ENCODE measurements around the gene SPC24. TPM values are rescaled to one million over a fixed set of nuclear protein-coding genes. Genes with fewer than 3 reads are reported as not detected.

The SPC24 gene
- total RNA-seq, 3 donors from 2014 or later, result 0.66 to 4.8 (median 2.3) TPM

DNA sequence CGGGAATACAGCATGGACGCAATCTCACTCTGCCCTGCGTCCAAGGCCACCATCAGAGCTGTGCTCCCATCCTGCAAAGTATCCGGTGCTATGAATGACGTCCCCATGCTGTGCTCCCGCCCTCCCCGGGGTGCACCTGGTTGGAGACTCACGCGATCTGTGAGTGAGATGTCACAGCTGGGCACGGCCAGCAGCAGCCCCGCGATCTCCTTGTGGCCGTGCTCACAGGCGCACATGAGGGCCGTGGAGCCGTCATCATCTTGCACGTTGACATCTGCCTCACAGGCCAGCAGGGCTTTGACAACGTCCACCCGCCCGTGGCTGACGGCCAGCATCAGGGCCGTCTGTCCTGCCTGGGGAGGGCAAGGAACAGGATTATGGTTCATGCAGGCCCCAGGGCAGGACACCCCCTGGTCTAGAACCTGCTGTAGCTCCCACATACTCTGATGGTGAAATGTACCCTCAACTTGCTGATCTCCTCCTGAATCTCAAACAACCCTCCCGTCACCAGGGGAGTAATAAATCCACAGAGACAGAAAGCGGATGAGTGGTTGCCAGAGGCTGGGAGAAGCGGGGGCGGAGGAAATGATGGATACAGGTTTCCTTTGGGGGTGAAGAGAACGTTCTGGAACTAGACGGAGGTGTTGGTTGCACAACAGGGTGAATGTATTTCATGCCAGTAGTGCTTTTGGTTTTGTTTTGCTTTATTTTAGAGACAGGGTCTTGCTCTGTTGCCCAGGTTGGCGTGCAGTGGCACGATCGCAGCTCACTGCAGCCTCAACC is 14.5 kb upstream of the SPC24 start:
- TF ChIP-seq POLR2A (IDR thresholded peaks at IDR 0.05) (no peak), POLR2AphosphoS5 (IDR thresholded peaks at IDR 0.05) (no peak)
- TF ChIP-seq, protein P1, sequence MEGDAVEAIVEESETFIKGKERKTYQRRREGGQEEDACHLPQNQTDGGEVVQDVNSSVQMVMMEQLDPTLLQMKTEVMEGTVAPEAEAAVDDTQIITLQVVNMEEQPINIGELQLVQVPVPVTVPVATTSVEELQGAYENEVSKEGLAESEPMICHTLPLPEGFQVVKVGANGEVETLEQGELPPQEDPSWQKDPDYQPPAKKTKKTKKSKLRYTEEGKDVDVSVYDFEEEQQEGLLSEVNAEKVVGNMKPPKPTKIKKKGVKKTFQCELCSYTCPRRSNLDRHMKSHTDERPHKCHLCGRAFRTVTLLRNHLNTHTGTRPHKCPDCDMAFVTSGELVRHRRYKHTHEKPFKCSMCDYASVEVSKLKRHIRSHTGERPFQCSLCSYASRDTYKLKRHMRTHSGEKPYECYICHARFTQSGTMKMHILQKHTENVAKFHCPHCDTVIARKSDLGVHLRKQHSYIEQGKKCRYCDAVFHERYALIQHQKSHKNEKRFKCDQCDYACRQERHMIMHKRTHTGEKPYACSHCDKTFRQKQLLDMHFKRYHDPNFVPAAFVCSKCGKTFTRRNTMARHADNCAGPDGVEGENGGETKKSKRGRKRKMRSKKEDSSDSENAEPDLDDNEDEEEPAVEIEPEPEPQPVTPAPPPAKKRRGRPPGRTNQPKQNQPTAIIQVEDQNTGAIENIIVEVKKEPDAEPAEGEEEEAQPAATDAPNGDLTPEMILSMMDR (IDR thresholded peaks at IDR 0.05), result no peak
- Histone ChIP-seq H3K27ac (peak overlapping the region; percentile 29 to 65), H3K9me3 (no peaks in the 10 kb centered on the region), H3K4me1 (peaks cover 0 to 2% of the 10 kb centered on the region in 2 donors), H3K4me3 (no peak overlapping the region), H3K27me3 (no peaks in the 10 kb centered on the region), H3K36me3 (peaks cover 5% of the 10 kb centered on the region)
- intact Hi-C loops (cut with DNase I; ENCODE audit: low total_unique reads), result no loop called here
- DNase-seq (ENCODE audit: low spot score in 2 of 2), result no peak

DNA sequence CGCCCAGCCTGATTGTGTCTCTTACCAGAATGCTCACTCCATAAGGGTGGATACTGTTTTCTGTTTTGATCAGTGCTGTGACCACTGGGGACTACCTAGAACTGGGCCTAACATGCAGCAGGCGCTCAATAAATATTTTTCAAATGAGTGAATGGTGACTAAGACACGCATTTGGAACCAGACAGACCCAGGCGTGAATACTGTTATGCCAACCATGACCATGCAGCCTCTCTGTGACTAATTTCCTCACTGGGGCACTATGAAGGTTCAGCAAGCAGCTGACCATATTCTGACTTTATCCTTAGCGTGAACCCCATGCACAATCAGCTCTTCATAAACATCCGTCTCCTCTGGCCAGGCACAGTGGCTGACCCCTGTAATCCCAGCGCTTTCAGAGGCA is 13.0 kb upstream of the SPC24 start:
- Histone ChIP-seq H3K4me3 (no peak overlapping the region), H3K9me3 (no peaks in the 10 kb centered on the region), H3K36me3 (peaks cover 5% of the 10 kb centered on the region), H3K27me3 (no peaks in the 10 kb centered on the region), H3K27ac (peak overlapping the region in 1 of 2 donors; percentile 65), H3K4me1 (peaks cover 0 to 2% of the 10 kb centered on the region in 2 donors)
- no peak for TF ChIP-seq POLR2AphosphoS5 (IDR thresholded peaks at IDR 0.05)
- TF ChIP-seq, protein P1 (IDR thresholded peaks at IDR 0.05), result no peak
- no peak for TF ChIP-seq POLR2A (IDR thresholded peaks at IDR 0.05)
- no peak for DNase-seq (ENCODE audit: low spot score in 2 of 2)
- intact Hi-C loops (cut with DNase I; ENCODE audit: low total_unique reads), result no loop called here

DNA sequence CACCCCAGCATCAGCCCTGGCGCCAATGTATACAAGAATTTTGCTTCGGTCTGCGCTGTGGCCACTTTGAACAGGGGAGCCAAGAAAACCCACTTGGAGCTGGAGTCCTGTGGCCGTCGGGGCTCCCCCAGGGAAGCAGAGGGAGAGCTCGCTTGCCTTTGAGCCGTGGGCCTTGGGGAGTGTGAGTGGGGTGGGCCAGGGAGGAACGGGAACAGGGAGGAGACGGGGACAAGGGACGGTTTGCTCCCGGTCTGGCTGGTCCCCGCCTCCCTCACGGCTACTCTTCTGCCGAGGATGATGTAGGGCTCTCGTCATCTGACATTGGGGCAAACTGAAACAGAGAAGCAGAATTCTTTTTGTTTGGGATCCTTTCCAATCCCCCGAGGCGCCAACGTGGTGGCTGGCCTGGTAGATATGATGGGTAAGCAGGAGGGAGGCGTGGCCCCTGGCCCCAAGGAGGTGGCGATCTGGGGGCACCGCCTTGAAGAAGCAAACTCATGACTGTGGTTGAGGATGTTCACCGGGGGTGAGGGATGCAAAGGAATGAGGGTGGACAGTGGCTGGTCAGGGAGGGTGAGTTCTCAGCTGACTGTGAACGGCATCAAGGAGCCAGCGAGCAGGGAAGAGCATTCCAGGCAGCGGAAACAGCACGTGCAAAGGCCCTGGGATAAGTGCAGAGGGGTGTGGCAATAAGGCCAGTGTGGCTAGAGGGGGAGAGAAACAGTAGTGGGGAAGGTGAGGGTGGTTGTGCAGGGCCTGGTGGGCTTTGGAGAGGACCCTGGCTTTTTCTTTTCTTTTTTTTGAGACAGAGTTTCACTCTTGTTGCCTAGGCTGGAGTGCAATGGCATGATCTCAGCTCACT is 10.9 kb upstream of the SPC24 start:
- DNase-seq (ENCODE audit: low spot score in 2 of 2), result no peak
- no peaks in the 10 kb centered on the region for H3K27me3 ChIP-seq
- H3K9me3 ChIP-seq, result no peaks in the 10 kb centered on the region
- peak overlapping the region; percentile 71 to 91 for H3K27ac ChIP-seq
- TF ChIP-seq, protein P1 (IDR thresholded peaks at IDR 0.05), result no peak
- TF ChIP-seq POLR2AphosphoS5 (IDR thresholded peaks at IDR 0.05), result peak in 2 of 3 donors; percentile 12 to 16
- no peak overlapping the region for H3K4me3 ChIP-seq
- peaks cover 0 to 2% of the 10 kb centered on the region in 2 donors for H3K4me1 ChIP-seq
- intact Hi-C loops (cut with DNase I; ENCODE audit: low total_unique reads), result no loop called here
- peaks cover 5% of the 10 kb centered on the region for H3K36me3 ChIP-seq

DNA sequence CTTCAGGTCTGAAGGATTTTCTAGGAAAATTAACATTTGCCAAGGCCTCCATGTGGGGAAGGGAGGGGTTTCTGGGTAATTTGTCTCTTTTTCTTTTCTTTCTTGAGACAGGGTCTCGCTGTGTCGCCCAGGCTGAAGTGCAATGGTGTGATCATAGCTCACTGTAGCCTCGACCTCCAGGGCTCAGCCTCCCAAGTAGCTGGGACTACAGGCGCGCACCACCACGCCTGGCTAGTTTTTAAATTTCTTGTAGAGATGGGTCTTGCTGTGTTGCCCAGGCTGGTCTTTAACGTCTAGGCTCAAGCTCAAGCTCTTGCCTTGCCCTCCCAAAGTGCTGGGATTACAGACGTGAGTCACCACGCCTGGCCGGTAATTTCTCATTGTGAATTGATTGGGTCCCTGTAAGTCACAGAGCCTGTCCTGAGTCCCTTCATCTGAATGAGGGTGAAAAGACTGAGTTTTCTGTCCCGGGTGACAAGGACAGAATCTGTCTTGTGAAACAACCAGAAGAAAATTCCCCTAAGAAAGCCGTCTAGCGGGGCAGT is 10.0 kb upstream of the SPC24 start:
- DNase-seq (ENCODE audit: low spot score in 2 of 2), result no peak
- H3K27me3 ChIP-seq, result no peaks in the 10 kb centered on the region
- H3K4me1 ChIP-seq, result peaks cover 0 to 2% of the 10 kb centered on the region in 2 donors
- H3K4me3 ChIP-seq, result peak overlapping the region in 1 of 3 donors; percentile 41
- no peak for TF ChIP-seq POLR2A (IDR thresholded peaks at IDR 0.05)
- TF ChIP-seq POLR2AphosphoS5 (IDR thresholded peaks at IDR 0.05), result no peak
- intact Hi-C loops (cut with DNase I; ENCODE audit: low total_unique reads), result no loop called here
- no peaks in the 10 kb centered on the region for H3K9me3 ChIP-seq
- peak overlapping the region; percentile 71 to 91 for H3K27ac ChIP-seq
- peaks cover 5% of the 10 kb centered on the region for H3K36me3 ChIP-seq

DNA sequence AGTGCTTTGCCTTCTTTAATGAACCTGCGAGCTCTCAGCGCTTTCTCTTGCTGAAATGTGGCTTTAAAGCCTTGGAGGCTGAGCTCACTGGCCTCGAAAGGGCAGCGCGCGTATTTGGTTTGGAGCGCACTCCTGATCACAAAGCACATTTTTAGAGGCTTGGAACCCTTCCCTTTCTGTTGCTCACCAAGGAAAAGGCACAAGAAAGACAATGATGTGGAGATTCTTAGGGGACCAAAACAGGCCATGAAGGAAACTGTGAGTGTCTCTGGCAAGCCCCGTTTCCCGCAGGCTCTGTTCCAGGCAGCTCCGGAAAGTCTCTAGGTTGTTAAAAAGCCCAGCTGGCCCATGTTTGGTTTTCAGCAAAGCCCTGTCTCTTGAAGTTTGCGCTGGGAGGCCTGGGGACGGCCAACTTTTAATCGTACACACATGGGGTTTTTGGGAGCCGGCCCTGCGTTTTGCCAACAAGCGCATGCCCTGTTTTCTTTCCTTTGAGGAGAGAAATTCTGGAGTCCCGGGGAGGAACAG is 9.4 kb upstream of the SPC24 start:
- DNase-seq (ENCODE audit: low spot score in 2 of 2), result no peak
- H3K4me3 ChIP-seq, result peak overlapping the region; percentile 20 to 41 (median 28)

More for the DNA sequence above, 9.4 kb upstream of the SPC24 start:
- peaks cover 0 to 2% of the 10 kb centered on the region in 2 donors for H3K4me1 ChIP-seq
- TF ChIP-seq POLR2AphosphoS5 (IDR thresholded peaks at IDR 0.05), result peak in 2 of 3 donors; percentile 70 to 73
- TF ChIP-seq, protein P1 (IDR thresholded peaks at IDR 0.05), result no peak
- no peak for TF ChIP-seq POLR2A (IDR thresholded peaks at IDR 0.05)
- intact Hi-C loops (cut with DNase I; ENCODE audit: low total_unique reads), result no loop called here
- no peaks in the 10 kb centered on the region for H3K27me3 ChIP-seq
- peaks cover 4% of the 10 kb centered on the region for H3K36me3 ChIP-seq
- H3K9me3 ChIP-seq, result no peaks in the 10 kb centered on the region
- H3K27ac ChIP-seq, result peak overlapping the region; percentile 71 to 91

Measured in breast epithelium (tissue), 4 donors.